ENCODE results near the gene AIP.
"Not testable (repeated sequence)": the region's sequence is repeated elsewhere in the genome, so short reads cannot be mapped to it uniquely, and the experiment has no call there.

AIP gene

DNA sequence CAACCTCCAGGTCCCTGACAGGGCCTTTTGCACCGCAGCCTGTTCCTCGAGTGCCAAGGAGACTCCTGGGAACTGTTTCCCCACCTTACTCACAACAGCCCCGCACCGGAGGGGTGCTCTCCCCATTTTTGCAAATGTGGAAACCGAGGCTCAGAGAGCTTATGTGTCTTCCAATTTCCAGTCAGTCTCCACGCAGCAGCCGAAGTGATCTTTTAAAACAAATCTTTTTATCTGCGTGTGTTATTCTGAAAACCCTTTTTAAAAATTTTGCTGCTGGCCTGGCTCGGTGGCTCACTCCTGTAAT, 13.4 kb upstream of the AIP start:
- DNase-seq, result no peak

DNA sequence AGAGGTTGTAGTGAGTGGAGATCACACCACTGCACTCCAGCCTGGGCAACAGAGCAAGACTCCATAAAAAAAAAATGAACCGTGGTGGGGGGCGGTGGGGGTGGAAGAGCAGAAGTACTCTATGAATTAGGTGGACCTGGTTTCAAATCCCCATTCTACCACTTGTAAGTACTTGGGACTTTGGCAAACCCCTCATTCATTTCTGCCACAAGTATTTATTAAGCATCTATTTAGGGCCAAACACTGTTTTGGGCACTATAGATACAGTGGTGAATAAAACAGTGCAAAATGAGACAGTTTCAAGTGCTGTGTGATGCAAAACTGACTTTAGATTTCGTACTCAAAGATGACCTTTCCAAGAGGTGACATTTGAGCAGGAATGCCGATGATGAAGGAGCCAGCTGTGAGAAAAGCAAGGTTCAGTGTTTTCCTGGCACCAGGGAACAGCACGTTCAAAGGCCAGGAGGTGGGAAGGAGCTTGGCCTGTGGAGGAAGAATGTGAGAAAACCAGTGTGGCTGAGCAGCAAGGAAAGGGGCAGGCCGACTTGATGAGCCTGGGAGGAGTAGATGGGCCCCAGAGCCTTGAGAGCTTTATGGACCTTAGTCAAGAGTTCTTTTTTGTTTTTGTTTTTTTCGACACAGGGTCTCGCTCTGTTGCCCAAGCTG, 12.4 kb upstream of the AIP start:
- DNase-seq, result no peak

DNA sequence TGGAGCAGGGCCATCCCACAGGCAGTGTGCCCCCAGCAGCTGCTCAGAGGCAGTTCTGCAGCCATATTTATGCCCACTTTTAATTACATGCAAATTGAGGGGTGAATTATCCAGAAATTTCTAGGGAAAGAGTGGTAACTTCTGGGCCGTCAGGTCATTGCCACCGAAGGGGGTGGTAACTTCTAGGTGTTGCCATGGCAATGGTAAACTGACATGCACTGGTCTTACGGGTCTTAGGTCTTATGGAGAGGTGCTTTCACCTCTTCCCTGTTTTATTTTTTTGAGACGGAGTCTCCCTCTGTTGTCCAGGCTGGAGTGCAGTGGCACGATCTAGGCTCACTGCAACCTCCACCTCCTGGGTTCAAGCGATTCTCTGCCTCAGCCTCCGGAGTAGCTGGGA, 9.9 kb upstream of the AIP start:
- DNase-seq, result no peak

DNA sequence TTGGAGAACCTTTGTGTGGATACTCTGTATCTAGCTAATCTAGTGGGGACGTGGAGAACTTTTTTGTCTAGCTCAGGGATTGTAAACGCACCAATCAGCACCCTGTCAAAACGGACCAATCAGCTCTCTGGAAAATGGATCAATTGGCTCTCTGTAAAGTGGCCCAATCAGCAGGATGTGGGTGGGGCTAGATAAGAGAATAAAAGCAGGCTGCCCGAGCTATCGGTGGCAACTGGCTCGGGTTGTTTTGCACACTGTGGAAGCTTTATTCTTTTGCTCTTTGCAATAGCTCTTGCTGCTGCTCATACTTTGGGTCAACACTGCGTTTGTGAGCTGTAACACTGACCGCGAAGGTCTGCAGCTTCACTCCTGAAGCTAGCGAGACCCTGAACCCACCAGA, 6.1 kb upstream of the AIP start:
- DNase-seq, result not testable (repeated sequence)

DNA sequence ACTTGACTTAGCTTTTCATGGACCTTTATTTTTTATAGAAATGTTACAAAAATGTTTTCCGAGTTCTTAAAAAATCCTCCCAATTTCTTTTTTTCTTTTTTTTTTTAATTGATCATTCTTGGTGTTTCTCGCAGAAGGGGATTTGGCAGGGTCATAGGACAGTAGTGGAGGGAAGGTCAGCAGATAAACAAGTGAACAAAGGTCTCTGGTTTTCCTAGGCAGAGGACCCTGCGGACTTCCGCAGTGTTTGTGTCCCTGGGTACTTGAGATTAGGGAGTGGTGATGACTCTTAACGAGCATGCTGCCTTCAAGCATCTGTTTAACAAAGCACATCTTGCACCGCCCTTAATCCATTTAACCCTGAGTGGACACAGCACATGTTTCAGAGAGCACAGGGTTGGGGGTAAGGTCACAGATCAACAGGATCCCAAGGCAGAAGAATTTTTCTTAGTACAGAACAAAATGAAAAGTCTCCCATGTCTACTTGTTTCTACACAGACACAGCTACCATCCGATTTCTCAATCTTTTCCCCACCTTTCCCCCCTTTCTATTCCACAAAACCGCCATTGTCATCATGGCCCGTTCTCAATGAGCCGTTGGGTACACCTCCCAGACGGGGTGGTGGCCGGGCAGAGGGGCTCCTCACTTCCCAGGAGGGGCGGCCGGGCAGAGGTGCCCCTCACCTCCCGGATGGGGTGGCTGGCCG, 5.3 kb upstream of the AIP start:
- DNase-seq, result not testable (repeated sequence)

DNA sequence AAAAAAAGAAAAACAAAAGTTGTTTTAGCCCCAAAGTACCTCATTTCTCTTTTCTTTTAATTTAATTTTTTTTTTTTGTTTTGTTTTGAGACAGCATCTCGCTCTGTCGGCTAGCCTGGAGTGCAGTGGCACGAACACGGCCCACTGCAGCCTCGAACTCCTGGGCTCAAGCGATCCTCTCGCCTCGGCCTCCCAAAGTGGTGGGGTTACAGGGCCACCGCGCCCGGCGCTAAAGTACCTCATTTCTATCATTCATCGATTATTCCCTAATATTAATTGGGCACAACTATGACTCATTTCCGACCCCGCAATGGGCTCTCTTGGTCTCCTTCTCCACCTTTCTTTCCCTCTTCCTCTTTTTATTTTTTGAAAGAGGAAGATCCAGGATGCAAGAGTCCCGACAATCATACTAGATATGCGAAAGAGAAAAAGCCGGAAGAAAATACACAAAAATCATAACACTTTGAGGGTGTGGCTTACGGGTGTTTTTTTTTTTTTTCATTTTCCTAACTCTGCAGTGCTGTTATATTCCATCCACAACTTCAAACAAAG, 475 bp upstream of the AIP start:
- no peak for DNase-seq

DNA sequence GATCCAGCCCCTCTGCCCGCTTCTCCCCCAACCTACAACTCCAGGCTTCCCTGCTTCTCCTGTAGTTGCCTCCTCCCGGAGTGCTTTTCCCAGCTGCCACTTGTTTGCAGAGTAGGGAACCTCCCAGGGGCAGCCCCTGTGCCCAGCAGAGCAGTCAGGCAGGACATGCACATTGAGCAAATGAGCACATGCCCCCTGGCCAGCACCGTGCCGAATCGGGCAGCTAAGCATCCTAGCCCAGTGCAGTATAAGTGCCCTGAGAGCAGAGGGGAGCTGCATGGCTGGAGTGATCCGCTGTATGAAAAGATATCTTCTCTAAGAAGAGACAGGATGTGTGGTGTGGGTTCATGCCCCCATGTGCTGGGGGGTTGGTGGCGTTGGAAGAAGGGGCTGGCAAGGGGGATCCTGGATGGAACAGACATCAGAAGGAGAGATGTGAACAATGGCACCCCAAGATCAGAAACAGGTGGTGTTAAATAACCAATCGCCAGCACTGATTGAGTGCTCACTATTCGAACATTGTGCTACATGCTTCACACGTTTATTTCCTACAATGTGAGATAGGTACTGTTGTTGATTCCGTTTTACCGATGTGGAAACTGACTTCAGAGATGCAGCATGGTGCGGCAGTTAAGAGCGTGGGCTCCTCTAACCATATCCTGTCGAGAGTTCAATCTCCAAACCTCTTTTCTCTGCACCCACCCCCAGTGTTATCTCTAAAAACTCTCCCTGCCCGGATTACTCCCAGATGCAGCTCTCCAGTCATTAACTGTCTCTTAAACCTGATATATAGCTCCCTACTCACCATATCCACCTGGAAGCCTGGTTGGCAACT, 1.2 kb downstream of the AIP start:
- DNase-seq, result no peak

DNA sequence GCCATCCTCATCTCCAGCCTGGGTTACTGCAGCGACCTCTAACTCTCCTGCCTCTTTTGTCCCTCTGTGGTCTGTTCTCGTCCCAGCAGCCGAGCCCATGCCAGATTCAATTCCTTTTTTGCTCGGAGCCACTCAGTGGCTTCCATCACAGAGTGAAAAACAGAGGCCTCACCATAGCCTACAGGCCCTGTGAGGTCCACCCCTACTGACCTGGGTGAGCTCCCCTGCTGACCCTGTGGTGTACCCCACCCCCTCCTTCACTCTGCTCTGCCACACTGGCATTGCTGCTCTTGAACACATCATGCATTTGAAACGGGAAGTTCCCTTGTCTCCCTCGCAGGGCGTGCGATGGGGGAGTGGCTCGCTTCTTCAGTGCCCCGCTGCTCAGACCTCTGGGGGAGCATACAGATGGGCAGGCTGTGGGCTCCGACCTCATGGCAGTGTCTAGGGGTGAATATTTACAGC, 2.1 kb downstream of the AIP start:
- DNase-seq, result no peak

DNA sequence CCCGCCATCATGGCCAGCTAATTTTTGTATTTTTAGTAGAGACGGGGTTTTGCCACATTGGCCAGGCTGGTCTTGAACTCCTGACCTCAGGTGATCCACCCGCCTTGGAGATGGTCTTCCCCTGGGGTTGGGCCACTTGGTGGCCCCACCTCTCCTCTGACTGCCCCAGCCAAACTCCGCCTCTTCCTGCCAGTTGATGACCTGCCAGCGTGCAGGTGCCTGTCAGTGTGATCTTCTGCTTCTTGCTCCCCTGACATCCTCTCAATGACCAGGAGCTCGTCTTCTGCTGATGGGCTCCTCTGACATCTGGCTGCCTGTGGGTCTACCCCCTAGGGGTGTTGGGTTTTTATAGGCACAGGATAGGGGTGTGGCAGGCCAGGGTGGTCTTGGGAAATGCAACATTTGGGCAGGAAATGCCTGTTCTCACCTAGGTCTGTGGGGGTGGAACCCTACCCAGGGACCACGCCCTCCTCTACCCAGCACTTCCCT, 3.1 kb downstream of the AIP start:
- DNase-seq, result not testable (repeated sequence)

DNA sequence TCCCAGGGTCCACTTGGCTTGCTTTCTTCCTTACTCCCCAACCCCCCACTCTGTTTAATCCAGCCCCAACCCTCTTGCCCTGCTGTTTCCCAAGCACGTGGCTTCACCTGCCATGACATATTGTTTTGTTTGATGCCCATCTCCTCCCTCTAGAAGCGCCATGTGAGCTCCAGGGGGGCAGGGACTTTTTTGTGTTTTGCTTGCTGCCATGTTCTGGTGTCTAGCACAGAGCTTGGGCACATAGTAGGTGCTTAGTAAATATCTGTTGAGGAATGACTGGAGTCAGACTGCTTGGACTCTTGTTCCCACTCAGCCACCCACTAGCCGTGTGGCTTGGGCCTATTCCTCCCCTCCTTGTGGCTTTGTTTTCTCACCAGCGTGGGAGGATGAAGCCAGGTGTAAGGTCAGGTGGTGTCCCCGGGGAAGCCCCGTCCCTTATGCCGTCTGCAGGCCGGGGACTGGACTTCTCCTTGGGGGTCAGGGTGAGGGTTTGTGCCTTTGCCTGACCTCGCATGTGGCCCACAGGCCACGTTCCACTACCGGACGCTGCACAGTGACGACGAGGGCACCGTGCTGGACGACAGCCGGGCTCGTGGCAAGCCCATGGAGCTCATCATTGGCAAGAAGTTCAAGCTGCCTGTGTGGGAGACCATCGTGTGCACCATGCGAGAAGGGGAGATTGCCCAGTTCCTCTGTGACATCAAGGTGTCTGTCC, 3.8 kb downstream of the AIP start:
- DNase-seq, result no peak

DNA sequence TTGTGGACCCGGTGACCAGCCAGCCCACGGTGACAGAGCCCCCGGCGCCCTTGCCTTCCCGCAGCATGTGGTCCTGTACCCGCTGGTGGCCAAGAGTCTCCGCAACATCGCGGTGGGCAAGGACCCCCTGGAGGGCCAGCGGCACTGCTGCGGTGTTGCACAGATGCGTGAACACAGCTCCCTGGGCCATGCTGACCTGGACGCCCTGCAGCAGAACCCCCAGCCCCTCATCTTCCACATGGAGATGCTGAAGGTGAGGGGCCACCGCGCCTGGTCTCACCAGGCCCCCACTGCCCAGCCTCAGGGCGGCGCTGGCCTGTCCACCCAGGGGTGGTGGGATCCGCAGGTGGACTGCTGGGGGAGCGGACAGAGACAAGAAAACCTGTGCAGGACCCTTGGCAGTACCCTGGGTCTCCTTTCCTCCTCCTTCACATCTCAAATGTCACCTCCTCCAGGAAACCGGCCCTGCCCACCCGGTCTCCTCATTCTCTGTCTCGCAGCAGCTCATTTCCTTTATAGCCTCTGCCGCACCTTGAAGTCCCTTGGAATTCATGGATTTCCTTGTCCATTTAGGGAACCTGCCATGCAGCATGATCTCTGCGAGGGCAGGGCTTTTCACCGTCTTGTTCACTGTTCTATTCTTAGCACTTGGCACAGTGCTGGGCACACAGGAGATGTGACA, 6.5 kb downstream of the AIP start:
- DNase-seq, result no peak

DNA sequence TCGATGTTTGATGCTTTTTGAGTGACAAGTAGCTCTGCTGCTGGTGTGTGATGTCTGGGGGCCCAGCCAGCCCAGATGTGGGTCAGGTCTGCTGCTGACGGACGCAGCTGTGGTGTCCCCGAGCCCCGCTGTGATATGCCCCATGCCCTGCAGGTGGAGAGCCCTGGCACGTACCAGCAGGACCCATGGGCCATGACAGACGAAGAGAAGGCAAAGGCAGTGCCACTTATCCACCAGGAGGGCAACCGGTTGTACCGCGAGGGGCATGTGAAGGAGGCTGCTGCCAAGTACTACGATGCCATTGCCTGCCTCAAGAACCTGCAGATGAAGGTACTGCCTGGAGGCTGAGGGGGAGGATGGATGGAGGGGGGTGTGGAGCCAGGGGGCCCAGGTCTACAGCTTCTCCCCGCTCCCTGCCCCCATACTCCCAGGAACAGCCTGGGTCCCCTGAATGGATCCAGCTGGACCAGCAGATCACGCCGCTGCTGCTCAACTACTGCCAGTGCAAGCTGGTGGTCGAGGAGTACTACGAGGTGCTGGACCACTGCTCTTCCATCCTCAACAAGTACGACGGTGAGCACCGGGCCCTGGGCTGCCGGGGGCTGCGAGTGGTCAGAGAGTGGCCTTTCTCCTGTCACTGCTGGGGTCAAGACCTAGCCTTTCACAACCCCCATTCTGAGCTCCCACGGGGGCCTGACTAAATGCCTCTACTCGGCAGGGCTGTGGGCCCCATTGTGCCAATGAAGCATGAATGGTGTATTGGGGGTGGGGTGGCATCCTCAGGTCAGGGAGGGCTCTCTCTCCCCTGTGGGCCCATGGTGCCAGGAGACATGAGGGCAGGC, 7.3 kb downstream of the AIP start:
- DNase-seq, result no peak

DNA sequence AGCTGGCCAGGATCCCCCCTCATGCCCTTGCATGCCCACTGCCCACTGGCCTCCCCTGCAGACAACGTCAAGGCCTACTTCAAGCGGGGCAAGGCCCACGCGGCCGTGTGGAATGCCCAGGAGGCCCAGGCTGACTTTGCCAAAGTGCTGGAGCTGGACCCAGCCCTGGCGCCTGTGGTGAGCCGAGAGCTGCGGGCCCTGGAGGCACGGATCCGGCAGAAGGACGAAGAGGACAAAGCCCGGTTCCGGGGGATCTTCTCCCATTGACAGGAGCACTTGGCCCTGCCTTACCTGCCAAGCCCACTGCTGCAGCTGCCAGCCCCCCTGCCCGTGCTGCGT, 7.9 kb downstream of the AIP start:
- DNase-seq, result no peak

DNA sequence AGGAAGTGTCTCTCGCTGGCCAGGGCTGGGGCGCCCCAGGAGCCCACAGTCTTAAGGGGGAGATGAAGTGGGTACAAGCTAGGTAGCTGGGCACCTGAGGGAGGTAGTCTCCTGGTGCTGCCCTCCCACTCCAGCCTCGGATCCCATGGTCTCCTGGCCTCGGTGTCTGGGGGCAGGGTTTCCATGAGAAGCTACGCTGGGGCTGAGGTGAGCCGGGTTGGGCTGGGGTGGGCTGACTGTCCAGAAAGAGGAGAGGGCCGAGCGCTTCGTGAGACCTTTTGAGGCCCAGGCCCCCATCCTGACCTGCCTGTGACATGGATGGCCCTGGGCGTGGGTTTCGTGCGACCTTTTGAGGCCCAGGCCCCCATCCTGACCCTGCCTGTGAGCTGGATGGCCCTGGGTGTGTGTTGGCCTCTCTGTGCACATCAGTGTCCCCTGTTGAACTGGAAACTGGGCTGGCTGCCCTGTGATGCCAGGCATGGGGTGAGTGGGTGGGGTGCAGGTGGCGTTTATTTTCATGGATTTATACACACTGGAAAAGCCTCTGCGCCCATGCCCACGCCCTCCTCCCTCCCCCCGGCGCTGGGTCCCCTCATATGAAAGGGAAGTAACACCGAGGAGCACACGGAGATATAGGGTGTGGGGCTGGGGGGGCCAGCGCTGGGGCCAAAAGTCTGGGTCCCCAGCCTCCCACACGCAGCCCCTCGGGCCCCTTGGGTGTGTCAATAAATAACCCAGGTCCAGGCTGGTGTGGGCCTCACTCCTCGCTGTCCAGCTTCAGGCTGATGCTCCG, 8.6 kb downstream of the AIP start:
- no peak for DNase-seq

DNA sequence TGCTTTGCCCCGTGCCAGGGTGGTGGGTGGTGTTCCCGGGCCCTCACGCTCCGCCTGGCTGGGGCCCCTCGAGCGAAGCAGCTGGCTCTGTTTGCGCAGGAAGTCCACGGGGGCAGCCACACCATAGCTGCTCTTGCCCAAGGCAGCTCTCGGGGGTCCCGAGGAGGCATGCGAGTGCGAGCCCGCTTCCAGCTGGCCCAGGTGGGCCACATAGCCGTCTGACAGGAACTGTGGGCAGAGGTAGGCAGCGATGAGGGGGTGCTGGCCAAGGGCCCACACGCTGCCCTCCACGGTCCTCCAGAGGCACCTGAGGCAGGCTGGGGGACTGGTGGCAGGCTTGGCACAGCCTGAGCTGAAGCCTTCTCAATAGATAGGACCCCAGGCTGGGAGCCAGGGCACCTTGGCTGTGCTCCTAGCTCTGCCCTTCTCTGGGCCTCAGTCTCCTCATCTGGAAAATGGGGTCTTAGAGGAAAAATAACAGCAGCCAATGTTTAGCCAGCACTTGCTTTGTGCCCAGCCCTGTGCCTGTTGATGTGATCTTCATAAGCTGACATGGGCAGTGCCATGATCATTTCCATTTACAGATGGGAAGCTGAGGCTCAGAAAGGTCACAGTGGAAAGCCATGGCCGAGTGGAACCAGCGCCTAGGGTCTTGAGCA, 9.4 kb downstream of the AIP start:
- DNase-seq, result no peak

DNA sequence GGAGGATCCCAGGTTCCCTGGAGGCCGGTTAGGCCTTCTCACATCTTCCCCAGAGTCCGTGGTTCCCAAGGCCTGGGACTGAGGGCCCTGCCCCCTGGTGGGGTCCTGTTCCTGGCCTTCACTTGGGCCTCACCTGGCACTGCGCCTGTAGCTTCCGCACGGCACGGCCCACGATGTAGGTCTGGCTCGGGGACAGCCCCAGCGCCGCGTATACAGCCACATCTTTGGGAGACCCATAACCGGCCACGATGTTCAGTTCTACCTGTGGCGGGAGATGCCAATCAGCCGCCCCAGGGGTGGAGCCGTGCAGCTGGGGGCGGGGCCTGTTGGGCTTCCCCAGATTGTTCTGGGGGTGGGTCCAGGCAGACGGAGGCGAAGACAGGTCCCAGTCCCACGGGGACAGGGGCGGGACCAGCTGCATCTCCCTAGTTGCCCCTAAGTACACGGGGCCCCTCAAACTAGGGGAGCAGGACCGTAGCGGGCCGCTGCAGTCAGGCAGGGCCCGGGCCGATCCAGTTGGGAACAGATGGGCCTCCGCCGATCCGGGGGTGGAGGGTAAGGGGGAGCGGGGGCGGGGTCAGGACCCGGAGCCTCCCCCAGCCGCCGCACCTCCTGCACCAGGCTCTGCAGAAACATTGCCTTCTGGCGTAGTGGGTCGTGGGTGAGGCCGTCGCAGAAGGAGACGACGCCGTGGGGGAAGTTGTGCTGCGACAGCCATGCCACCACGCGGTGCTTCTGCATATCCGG, 10.1 kb downstream of the AIP start:
- DNase-seq, result no peak

DNA sequence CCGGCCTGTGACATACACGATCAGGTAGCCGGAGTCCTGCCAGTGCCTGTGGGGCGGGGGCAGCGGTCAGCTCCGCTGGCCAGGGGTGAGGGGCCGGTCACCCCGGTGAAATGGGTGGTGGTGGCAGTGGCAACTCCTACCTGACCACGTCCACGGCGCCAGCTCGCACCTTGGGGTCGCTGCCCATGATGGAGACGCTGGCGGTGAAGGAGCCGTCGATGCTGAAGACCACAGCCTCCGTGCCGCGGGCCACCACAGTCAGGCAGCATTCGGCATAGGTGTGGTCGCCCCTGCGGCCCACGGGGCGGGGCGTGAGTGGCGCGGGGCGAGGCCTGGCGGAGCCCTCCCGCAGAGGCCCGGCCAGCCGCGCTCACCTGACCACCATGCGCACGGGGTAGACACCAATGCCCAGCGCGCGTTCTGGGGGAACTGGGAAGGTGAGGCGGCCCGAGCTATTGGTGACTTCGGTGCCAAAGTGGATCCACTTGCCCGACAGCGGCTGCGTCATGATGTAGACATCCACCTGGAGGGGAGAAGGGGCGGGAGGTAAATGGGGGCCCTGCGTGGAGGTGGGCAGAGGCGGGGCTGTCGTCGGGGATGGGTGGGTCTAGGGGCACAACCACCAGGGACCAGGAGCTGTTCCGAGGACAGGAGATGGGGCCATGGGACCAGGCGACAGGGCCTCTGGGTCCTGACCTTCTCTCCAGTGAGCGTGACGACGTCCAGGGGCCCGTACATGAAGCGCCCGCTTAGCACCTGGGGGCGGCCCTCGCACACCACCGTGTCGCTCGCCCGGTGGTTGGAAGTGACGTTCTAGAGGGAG, 10.9 kb downstream of the AIP start:
- no peak for DNase-seq
